ENCODE results near the gene SESTD1.
"Not testable (repeated sequence)": the region's sequence is repeated elsewhere in the genome, so short reads cannot be mapped to it uniquely, and the experiment has no call there.

The SESTD1 gene

GRCh38 chr2:179268277-179268925 lies 3.8 kb upstream of the SESTD1 start:
- peak; percentile 33 for FAIRE-seq
- DNase-seq (ENCODE audit: insufficient read length, low spot score): no peak

- no peak for DNase-seq (ENCODE audit: insufficient read length, low spot score)
- no peak for FAIRE-seq
Measured at GRCh38 chr2:179266271-179266670, 1.6 kb upstream of the SESTD1 start.

- no peak for DNase-seq (ENCODE audit: insufficient read length, low spot score)
- FAIRE-seq: no peak
Measured at GRCh38 chr2:179265082-179265510, 464 bp upstream of the SESTD1 start.

- DNase-seq (ENCODE audit: insufficient read length, low spot score) (peak; percentile 46), FAIRE-seq (peak; percentile 84)
Measured at GRCh38 chr2:179263446-179264367, 925 bp downstream of the SESTD1 start.

GRCh38 chr2:179263015-179263414 lies 1.6 kb downstream of the SESTD1 start:
- DNase-seq (ENCODE audit: insufficient read length, low spot score) (no peak), FAIRE-seq (no peak)

GRCh38 chr2:179262077-179262660 lies 2.5 kb downstream of the SESTD1 start:
- no peak for FAIRE-seq
- DNase-seq (ENCODE audit: insufficient read length, low spot score): no peak

GRCh38 chr2:179261151-179261825 lies 3.3 kb downstream of the SESTD1 start:
- DNase-seq (ENCODE audit: insufficient read length, low spot score) (no peak), FAIRE-seq (peak; percentile 72)

- DNase-seq (ENCODE audit: insufficient read length, low spot score) (no peak), FAIRE-seq (no peak)
Measured at GRCh38 chr2:179260224-179260623, 4.4 kb downstream of the SESTD1 start.

GRCh38 chr2:179255129-179255528 lies 9.5 kb downstream of the SESTD1 start:
- FAIRE-seq (peak; percentile 92), DNase-seq (ENCODE audit: insufficient read length, low spot score) (no peak)

- no peak for FAIRE-seq
- no peak for DNase-seq (ENCODE audit: insufficient read length, low spot score)
Measured at GRCh38 chr2:179253226-179253625, 11.4 kb downstream of the SESTD1 start.

GRCh38 chr2:179252423-179252822 lies 12.2 kb downstream of the SESTD1 start:
- FAIRE-seq (peak; percentile 84), DNase-seq (ENCODE audit: insufficient read length, low spot score) (no peak)

GRCh38 chr2:179251870-179252269 lies 12.8 kb downstream of the SESTD1 start:
- DNase-seq (ENCODE audit: insufficient read length, low spot score) (no peak), FAIRE-seq (peak; percentile 73)

GRCh38 chr2:179250848-179251504 lies 13.7 kb downstream of the SESTD1 start:
- peak; percentile 92 for FAIRE-seq
- DNase-seq (ENCODE audit: insufficient read length, low spot score): no peak

- peak; percentile 84 for FAIRE-seq
Measured at GRCh38 chr2:179250095-179250494, 14.5 kb downstream of the SESTD1 start.

GRCh38 chr2:179248024-179248348 lies 16.6 kb downstream of the SESTD1 start:
- FAIRE-seq: no peak
- DNase-seq (ENCODE audit: insufficient read length, low spot score): no peak

More at GRCh38 chr2:179250095-179250494, 14.5 kb downstream of the SESTD1 start:
- no peak for DNase-seq (ENCODE audit: insufficient read length, low spot score)

- FAIRE-seq (peak; percentile 68), DNase-seq (ENCODE audit: insufficient read length, low spot score) (no peak)
Measured at GRCh38 chr2:179247318-179248023, 17.2 kb downstream of the SESTD1 start.

- FAIRE-seq; DNase-seq (ENCODE audit: insufficient read length, low spot score): not testable (repeated sequence)
Measured at GRCh38 chr2:179245843-179246242, 18.8 kb downstream of the SESTD1 start.

- no peak for FAIRE-seq
Measured at GRCh38 chr2:179243046-179243445, 21.6 kb downstream of the SESTD1 start.

GRCh38 chr2:179240481-179241451 lies 23.9 kb downstream of the SESTD1 start:
- FAIRE-seq: peak; percentile 73
- no peak for DNase-seq (ENCODE audit: insufficient read length, low spot score)

More at GRCh38 chr2:179243046-179243445, 21.6 kb downstream of the SESTD1 start:
- no peak for DNase-seq (ENCODE audit: insufficient read length, low spot score)
